WTC11 (cell line): ENCODE results near the gene ACOT9. TPM values are rescaled to one million over a fixed set of nuclear protein-coding genes. Genes with fewer than 3 reads are reported as not detected.

Source experiments
- ATAC-seq: fragments of 200-7000 bp; cut with Tn5 transposase; 2 replicates; pipeline ENCODE4 v1.10.0; 2021; ENCODE audit warnings: mild to moderate bottlenecking, moderate library complexity
- CTCF ChIA-PET: fragments of 300-600 bp; sonication (Branson Sonifier 250); formaldehyde crosslinking; loops from one replicate; lab custom pipeline; 2021; ENCODE audit warnings: antibody characterized with exemption; lab: Charles Lee
- POLR2A ChIA-PET: fragments of 350-600 bp; sonication (Branson Sonifier 250); formaldehyde crosslinking; loops from one replicate; lab custom pipeline; 2021; ENCODE audit warnings: antibody characterized with exemption; lab: Charles Lee
- DNase-seq: peaks from one replicate; pipeline ENCODE4 v3.0.0; 2021; ENCODE audit warnings: low spot score
- H3K27ac Mint-ChIP-seq: 2 replicates; pipeline ENCODE4 v1.8.0; 2021; ENCODE audit warnings: mixed read lengths
- H3K27me3 Mint-ChIP-seq: 2 replicates; pipeline ENCODE4 v1.8.0; 2021; ENCODE audit warnings: low read depth, mild to moderate bottlenecking, moderate library complexity, mixed read lengths
- H3K36me3 Mint-ChIP-seq: 2 replicates; pipeline ENCODE4 v1.8.0; 2021; ENCODE audit warnings: mixed read lengths
- H3K4me1 Mint-ChIP-seq: 2 replicates; pipeline ENCODE4 v1.8.0; 2022; ENCODE audit warnings: mixed read lengths
- H3K4me3 Mint-ChIP-seq: 2 replicates; pipeline ENCODE4 v1.8.0; 2021; ENCODE audit warnings: mild to moderate bottlenecking, moderate library complexity, mixed read lengths
- H3K9me3 Mint-ChIP-seq: 2 replicates; pipeline ENCODE4 v1.8.0; 2021; ENCODE audit warnings: mixed read lengths
- ATF6 ChIP-seq: sonication (generic); formaldehyde crosslinking; IDR thresholded peaks from 2 replicates; pipeline ENCODE4 v1.8.1; 2023; ENCODE audit warnings: mild to moderate bottlenecking, missing genetic modification reagents
- CDX4 ChIP-seq: fragments of 250-450 bp; sonication (Bioruptor Pico); IDR thresholded peaks from 2 replicates; pipeline ENCODE4 v1.9.0; 2021; ENCODE audit warnings: moderate library complexity, mild to moderate bottlenecking, inconsistent platforms, borderline replicate concordance
- CTCF ChIP-seq: fragments of 200-600 bp; IDR thresholded peaks from 2 replicates; pipeline ENCODE4 v1.8.0; 2022; ENCODE audit warnings: antibody characterized with exemption
- FOXJ3 ChIP-seq: sonication (generic); formaldehyde crosslinking; IDR thresholded peaks from 2 replicates; pipeline ENCODE4 v1.9.0; 2021; ENCODE audit warnings: missing genetic modification reagents, mild to moderate bottlenecking, borderline replicate concordance
- JAZF1 ChIP-seq: fragments of 250-450 bp; sonication (Bioruptor Pico); IDR thresholded peaks from 2 replicates; pipeline ENCODE4 v1.9.0; 2021; ENCODE audit warnings: moderate library complexity, mild to moderate bottlenecking, inconsistent platforms
- MLX ChIP-seq: sonication (generic); formaldehyde crosslinking; IDR thresholded peaks from 2 replicates; pipeline ENCODE4 v1.8.1; 2023; ENCODE audit warnings: mild to moderate bottlenecking, missing genetic modification reagents, moderate library complexity
- MYBL2 ChIP-seq: sonication (generic); formaldehyde crosslinking; IDR thresholded peaks from 2 replicates; pipeline ENCODE4 v1.8.1; 2023; ENCODE audit warnings: mild to moderate bottlenecking, moderate library complexity, missing genetic modification reagents
- SOX15 ChIP-seq: fragments of 250-450 bp; sonication (Bioruptor Pico); IDR thresholded peaks from 2 replicates; pipeline ENCODE4 v1.9.0; 2021; ENCODE audit warnings: mild to moderate bottlenecking
- TP53 ChIP-seq: sonication (generic); formaldehyde crosslinking; IDR thresholded peaks from 2 replicates; pipeline ENCODE4 v1.8.1; 2023; ENCODE audit warnings: mild to moderate bottlenecking, missing genetic modification reagents
- USF1 ChIP-seq: sonication (generic); formaldehyde crosslinking; IDR thresholded peaks from 2 replicates; pipeline ENCODE4 v1.8.0; 2022; ENCODE audit warnings: mild to moderate bottlenecking, missing genetic modification reagents
- ZNF281 ChIP-seq: sonication (generic); formaldehyde crosslinking; IDR thresholded peaks from 2 replicates; pipeline ENCODE4 v1.8.0; 2023; ENCODE audit warnings: mild to moderate bottlenecking, missing genetic modification reagents
- ZNF423 ChIP-seq: fragments of 250-450 bp; sonication (Bioruptor Pico); IDR thresholded peaks from 2 replicates; pipeline ENCODE4 v2.1.2; 2022; ENCODE audit warnings: mild to moderate bottlenecking, moderate library complexity
- ZNF425 ChIP-seq: fragments of 250-450 bp; sonication (Bioruptor Pico); conservative IDR thresholded peaks from 2 replicates; pipeline ENCODE4 v1.9.0; 2021; ENCODE audit warnings: mild to moderate bottlenecking
- total RNA-seq: library from RNA; stranded (reverse); gene quantifications from 3 replicates; pipeline ENCODE4 v1.2.3, GENCODE V29; 2021

ACOT9 gene
- total RNA-seq, 1 experiment from 2014 or later: 29.3 TPM

GRCh38 chrX:23670528-23670927, 72.5 kb downstream of the ACOT9 start (continued):
- no peak for TF ChIP-seq MLX (CRISPR knock-in tag)
- TF ChIP-seq CDX4 (CRISPR knock-in tag): no peak

- Mint-ChIP-seq H3K4me1 (peaks cover 20% of the 10 kb centered on the region), H3K27me3 (no peaks in the 10 kb centered on the region), H3K36me3 (peaks cover 17% of the 10 kb centered on the region), H3K4me3 (peak overlapping the region; percentile 80), H3K9me3 (no peaks in the 10 kb centered on the region), H3K27ac (peak overlapping the region; percentile 74; the same call in 1 of the 2 replicates)
- ChIA-PET CTCF (no interaction called here), POLR2A (no interaction called here)
- DNase-seq (no peak), ATAC-seq (no peak)
- no peak for TF ChIP-seq FOXJ3 (CRISPR knock-in tag)
- TF ChIP-seq SOX15 (CRISPR knock-in tag): no peak
- no peak for TF ChIP-seq ZNF281
- no peak for TF ChIP-seq ZNF423
- no peak for TF ChIP-seq ZNF425 (CRISPR knock-in tag)
- no peak for TF ChIP-seq CTCF
Measured at GRCh38 chrX:23668335-23668734, 74.7 kb downstream of the ACOT9 start.

- no peak within 1 kb of the TSS for H3K27ac Mint-ChIP-seq
- CTCF ChIA-PET: interaction anchor here (1.0 kb wide), 1 partner anchor 130 kb away, joined by 3 read pairs; no protein-coding TSS in a partner anchor
- H3K4me1 Mint-ChIP-seq: peaks cover 20% of the 10 kb centered on the region
- H3K9me3 Mint-ChIP-seq: no peaks in the 10 kb centered on the region
- H3K36me3 Mint-ChIP-seq: peaks cover 15% of the 10 kb centered on the region
- ATAC-seq (peak; percentile 85), DNase-seq (peak; percentile 75)
- H3K27me3 Mint-ChIP-seq: no peaks in the 10 kb centered on the region
- peak within 1 kb of the TSS; percentile 80 for H3K4me3 Mint-ChIP-seq
- POLR2A ChIA-PET: no interaction called here
- TF ChIP-seq JAZF1 (CRISPR knock-in tag) (no peak), MYBL2 (no peak), ATF6 (CRISPR knock-in tag) (no peak), TP53 (CRISPR knock-in tag) (no peak; the same call in 1 of the 2 replicates), USF1 (CRISPR knock-in tag) (peak; percentile 70), CTCF (no peak), SOX15 (CRISPR knock-in tag) (no peak)
Measured at GRCh38 chrX:23667239-23668177, 75.6 kb downstream of the ACOT9 start, which contains the start of gene PRDX4. Gene PRDX4 (plus strand): TSS chrX:23667493. CDS start chrX:23667571, 78 bp downstream.
